ENCODE data around the gene HMHB1. TPM values are rescaled to one million over a fixed set of nuclear protein-coding genes. Genes with fewer than 3 reads are reported as not detected.

Gene HMHB1
- total and polyA plus RNA-seq, 9 of the 15 experiments (the other 6 are each of a cell fraction or from before 2014, with no cell fraction given), result not detected

DNA sequence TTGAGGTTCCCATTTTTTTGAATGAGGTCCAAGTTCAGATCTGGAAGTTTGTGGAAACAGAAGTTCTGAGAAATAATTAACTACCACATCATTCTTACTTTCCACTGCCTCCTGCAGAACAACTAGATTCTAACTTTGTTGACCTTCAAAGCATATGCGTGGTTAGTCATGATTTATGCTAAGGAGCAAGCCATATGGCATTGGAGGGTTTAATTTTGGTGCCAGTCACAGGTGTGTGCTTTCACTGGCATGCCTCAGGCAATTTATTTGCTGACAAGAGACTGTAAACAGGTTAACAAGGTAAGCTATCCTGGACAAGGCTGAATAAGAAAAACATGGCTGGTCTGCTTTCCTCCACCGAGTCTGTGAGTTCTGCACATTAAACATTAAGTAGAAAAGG, 31.5 kb downstream of the HMHB1 start (continued):
- TF ChIP-seq, protein P1, sequence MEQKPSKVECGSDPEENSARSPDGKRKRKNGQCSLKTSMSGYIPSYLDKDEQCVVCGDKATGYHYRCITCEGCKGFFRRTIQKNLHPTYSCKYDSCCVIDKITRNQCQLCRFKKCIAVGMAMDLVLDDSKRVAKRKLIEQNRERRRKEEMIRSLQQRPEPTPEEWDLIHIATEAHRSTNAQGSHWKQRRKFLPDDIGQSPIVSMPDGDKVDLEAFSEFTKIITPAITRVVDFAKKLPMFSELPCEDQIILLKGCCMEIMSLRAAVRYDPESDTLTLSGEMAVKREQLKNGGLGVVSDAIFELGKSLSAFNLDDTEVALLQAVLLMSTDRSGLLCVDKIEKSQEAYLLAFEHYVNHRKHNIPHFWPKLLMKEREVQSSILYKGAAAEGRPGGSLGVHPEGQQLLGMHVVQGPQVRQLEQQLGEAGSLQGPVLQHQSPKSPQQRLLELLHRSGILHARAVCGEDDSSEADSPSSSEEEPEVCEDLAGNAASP (IDR thresholded peaks at IDR 0.05), result no peak

DNA sequence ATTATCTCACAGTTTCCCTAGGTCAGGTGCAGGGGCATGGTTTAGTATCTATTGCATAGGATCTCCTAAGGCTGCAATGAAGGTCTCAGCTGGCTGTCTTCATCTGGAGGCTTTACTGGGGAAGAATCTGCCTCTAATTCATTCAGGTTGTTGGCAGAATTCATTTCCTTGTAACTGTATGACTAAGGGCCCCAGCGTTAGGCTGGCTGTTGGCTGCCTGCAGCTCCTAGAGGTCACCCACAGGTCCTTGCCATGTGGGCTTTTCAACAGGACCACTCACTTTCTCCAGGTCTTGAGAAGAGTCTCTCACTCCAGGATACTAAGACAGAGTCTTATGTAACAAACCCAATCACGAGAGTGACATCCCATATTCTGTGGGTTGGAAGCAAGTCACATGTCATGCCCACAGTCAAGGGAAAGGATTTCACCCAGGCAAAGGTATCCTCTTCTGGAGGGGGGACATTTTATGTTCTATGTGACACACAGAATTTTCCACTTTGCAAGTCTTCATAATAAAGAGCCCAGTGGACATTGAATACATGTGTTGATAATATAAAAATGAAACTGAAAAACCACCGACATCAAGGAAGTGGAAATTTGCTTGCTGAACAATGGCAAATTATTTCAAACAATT, 38.2 kb downstream of the HMHB1 start:
- DNase-seq (ENCODE audit: extremely low read depth in 1 of 4, low spot score in 3 of 4), result no peak

More for the DNA sequence above, 38.2 kb downstream of the HMHB1 start:
- no peak for TF ChIP-seq ZNF668 (CRISPR knock-in tag; IDR thresholded peaks at IDR 0.05)
- no peaks in the 10 kb centered on the region for H4K20me1 ChIP-seq (replicated peaks; ENCODE audit: control insufficient read depth, insufficient read depth, low read length)
- H3K9me1 ChIP-seq (ENCODE audit: control insufficient read depth, insufficient read depth, low read length), result no peaks in the 10 kb centered on the region
- H3K36me3 ChIP-seq (ENCODE audit: control insufficient read depth, insufficient read depth, low read length), result no peaks in the 10 kb centered on the region
- H3K27me3 ChIP-seq (ENCODE audit: control insufficient read depth in 2 of 2, insufficient read depth in 2 of 2, low read length in 2 of 2), result no peaks in the 10 kb centered on the region
- BruUV-seq (replicated peaks), result no TSS peak
- H3K4me3 ChIP-seq, result no peak overlapping the region
- 0% methylated on average over 3 of the region's 3 CpGs for WGBS (ENCODE audit: insufficient coverage, low coverage, missing lambda C conversion rate)
- no peak overlapping the region for H3K4me2 ChIP-seq (ENCODE audit: insufficient read depth, low read length)
- ChIA-PET POLR2A (interaction anchor here (0.7 kb wide), 1 partner anchor 35 kb away, joined by 3 read pairs; no protein-coding TSS in a partner anchor), CTCF (ENCODE audit: low intra/inter-chr PET ratio) (interaction anchor here (1.0 kb wide), 1 partner anchor 10 kb away, joined by 4 read pairs; no protein-coding TSS in a partner anchor)
- H3K4me1 ChIP-seq (replicated peaks in 1 of 2; ENCODE audit: control insufficient read depth in 2 of 2, insufficient read depth in 2 of 2, low read length in 2 of 2), result no peaks in the 10 kb centered on the region
- no peak overlapping the region for H3K27ac ChIP-seq (ENCODE audit: extremely low read depth, low read depth, low read length)
- no peak overlapping the region for H3K9ac ChIP-seq (ENCODE audit: insufficient read depth in 1 of 2, low read depth in 2 of 2, low read length in 2 of 2)
- H3K9me3 ChIP-seq (replicated peaks; ENCODE audit: control insufficient read depth, insufficient read depth, low read depth, low read length), result no peaks in the 10 kb centered on the region
- no peaks in the 10 kb centered on the region for H3K79me2 ChIP-seq (ENCODE audit: control insufficient read depth, insufficient read depth, low read length)
- ATAC-seq, result no peak
- intact Hi-C loops (cut with micrococcal nuclease), result no loop called here
- in situ Hi-C loops (cut with MboI), result no loop called here
- no peak for FAIRE-seq
- H2AFZ ChIP-seq (ENCODE audit: low read depth, low read length), result no peak overlapping the region

Measured in K562 (cell line).